Neural cell (in vitro differentiated cells): Measurements from ENCODE around the gene PTPRR. TPM values are rescaled to one million over a fixed set of nuclear protein-coding genes. Genes with fewer than 3 reads are reported as not detected.

Source experiments
- H2AFZ ChIP-seq: fragments of 200-600, 300-800 bp; sonication (generic), shearing (Covaris generic); 2 replicates; pipeline ENCODE4 v1.6.0; 2014; ENCODE audit warnings: low read depth, mild to moderate bottlenecking, antibody characterized with exemption, low read length, moderate library complexity
- H3F3A ChIP-seq: fragments of 200-600 bp; shearing (Covaris generic); 2 replicates; pipeline ENCODE4 v1.6.1; 2016; ENCODE audit warnings: mild to moderate bottlenecking, moderate library complexity, mixed read lengths, antibody characterized with exemption, low read length; ENCODE audit not compliant: insufficient read depth, poor library complexity, severe bottlenecking
- H3K27ac ChIP-seq: fragments of 200-600, 300-800 bp; sonication (generic), shearing (Covaris generic); 2 replicates; pipeline ENCODE4 v1.5.1; 2014; ENCODE audit warnings: mild to moderate bottlenecking, low read length, moderate library complexity
- H3K27me3 ChIP-seq: fragments of 300-800, 200-600 bp; sonication (generic), shearing (Covaris generic); 2 replicates; pipeline ENCODE4 v1.6.0; 2014; ENCODE audit warnings: mild to moderate bottlenecking, low read depth, low read length, moderate library complexity; ENCODE audit not compliant: insufficient read depth
- H3K36me3 ChIP-seq: fragments of 300-800, 200-600 bp; sonication (generic), shearing (Covaris generic); 2 replicates; pipeline ENCODE4 v1.5.1; 2014; ENCODE audit warnings: mild to moderate bottlenecking, antibody characterized with exemption, low read length, moderate library complexity; ENCODE audit not compliant: insufficient read depth
- H3K4me2 ChIP-seq: fragments of 300-800, 200-600 bp; sonication (generic), shearing (Covaris generic); 2 replicates; pipeline ENCODE4 v1.6.0; 2014; ENCODE audit warnings: mild to moderate bottlenecking, low read length
- H3K4me3 ChIP-seq: fragments of 300-800, 200-600 bp; sonication (generic), shearing (Covaris generic); 2 replicates; pipeline ENCODE4 v1.5.1; 2014; ENCODE audit warnings: mild to moderate bottlenecking, low read length, moderate library complexity
- H3K79me2 ChIP-seq: fragments of 200-600 bp; shearing (Covaris generic); replicated peaks from 2 replicates; pipeline ENCODE4 v1.6.0; 2014; ENCODE audit warnings: mild to moderate bottlenecking, low read length, moderate library complexity; ENCODE audit not compliant: insufficient read depth
- H3K9ac ChIP-seq: fragments of 300-800, 200-600 bp; sonication (generic), shearing (Covaris generic); 2 replicates; pipeline ENCODE4 v1.6.1; 2016; ENCODE audit warnings: mild to moderate bottlenecking, low read length, mixed read lengths
- H3K9me2 ChIP-seq: fragments of 200-600 bp; shearing (Covaris generic); 2 replicates; pipeline ENCODE4 v1.6.1; 2016; ENCODE audit warnings: mild to moderate bottlenecking, low read length, mixed read lengths; ENCODE audit not compliant: insufficient read depth
- H3K9me3 ChIP-seq: fragments of 200-600, 300-800 bp; sonication (generic), shearing (Covaris generic); 2 replicates; pipeline ENCODE4 v1.6.1; 2016; ENCODE audit warnings: mild to moderate bottlenecking, mixed run types, low read length, moderate library complexity, mixed read lengths
- H4K20me1 ChIP-seq: fragments of 200-600 bp; shearing (Covaris generic); 2 replicates; pipeline ENCODE4 v1.6.1; 2016; ENCODE audit warnings: mild to moderate bottlenecking, mixed run types; ENCODE audit not compliant: insufficient read depth
- EP300 ChIP-seq: fragments of 450-650 bp; conservative IDR thresholded peaks from 2 replicates; pipeline ENCODE4 v1.6.1; 2014; ENCODE audit warnings: antibody characterized with exemption, mild to moderate bottlenecking, moderate library complexity; ENCODE audit not compliant: poor library complexity, severe bottlenecking
- EZH2 ChIP-seq: fragments of 200-600, 300-800 bp; shearing (Covaris generic), sonication (generic); IDR thresholded peaks from 2 replicates; pipeline ENCODE4 v1.6.1; 2014; ENCODE audit warnings: antibody characterized with exemption, low read length, borderline replicate concordance, mild to moderate bottlenecking; ENCODE audit not compliant: insufficient read depth, poor library complexity, severe bottlenecking
- MXI1 ChIP-seq: fragments of 450-650 bp; conservative IDR thresholded peaks from 2 replicates; pipeline ENCODE4 v1.6.1; 2014; ENCODE audit warnings: antibody characterized with exemption, mild to moderate bottlenecking; ENCODE audit not compliant: poor library complexity, severe bottlenecking
- RAD21 ChIP-seq: fragments of 450-650 bp; conservative IDR thresholded peaks from 2 replicates; pipeline ENCODE4 v1.6.1; 2014; ENCODE audit warnings: antibody characterized with exemption, mild to moderate bottlenecking, moderate library complexity
- SMC3 ChIP-seq: fragments of 450-650 bp; conservative IDR thresholded peaks from 2 replicates; pipeline ENCODE4 v1.6.1; 2014; ENCODE audit warnings: antibody characterized with exemption, mild to moderate bottlenecking, moderate library complexity; ENCODE audit not compliant: poor library complexity
- TAF1 ChIP-seq: IDR thresholded peaks from 2 replicates; pipeline ENCODE4 v1.6.1; 2012; ENCODE audit warnings: low read depth
- polyA plus RNA-seq: library from polyadenylated mRNA; depleted of rRNA; stranded (reverse); fragments of >200 nt; gene quantifications from 2 replicates; pipeline ENCODE4 v1.2.3, GENCODE V29; 2014
- TF ChIP-seq, protein P1 (sequence below): IDR thresholded peaks from 2 replicates; pipeline ENCODE4 v1.6.1; 2012; ENCODE audit warnings: borderline replicate concordance

The PTPRR gene
- polyA plus RNA-seq, 1 donor from 2014 or later, result 2.2 TPM

DNA sequence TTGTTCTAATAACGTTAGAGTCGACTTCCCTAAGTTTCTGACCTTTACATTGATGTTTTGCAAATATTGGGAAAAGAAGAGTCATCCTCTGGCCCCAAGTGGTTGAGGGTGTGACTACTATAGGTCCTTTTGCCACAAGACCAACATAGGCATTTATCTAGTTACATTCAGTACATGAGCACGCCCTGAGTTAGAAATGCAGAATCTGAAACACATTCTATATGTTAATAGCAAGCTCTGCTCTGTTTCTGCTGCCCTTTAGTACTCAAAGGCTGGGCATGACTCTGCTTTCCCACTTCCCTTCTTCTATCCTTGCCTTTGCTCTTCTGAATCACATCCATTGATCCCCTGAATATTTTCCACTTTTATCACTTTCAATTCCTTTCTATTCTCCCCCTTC is 168.2 kb downstream of the PTPRR start:
- H3K36me3 ChIP-seq, result no peaks in the 10 kb centered on the region
- no peaks in the 10 kb centered on the region for H3K9me3 ChIP-seq
- H4K20me1 ChIP-seq, result no peaks in the 10 kb centered on the region
- TF ChIP-seq, protein P1, sequence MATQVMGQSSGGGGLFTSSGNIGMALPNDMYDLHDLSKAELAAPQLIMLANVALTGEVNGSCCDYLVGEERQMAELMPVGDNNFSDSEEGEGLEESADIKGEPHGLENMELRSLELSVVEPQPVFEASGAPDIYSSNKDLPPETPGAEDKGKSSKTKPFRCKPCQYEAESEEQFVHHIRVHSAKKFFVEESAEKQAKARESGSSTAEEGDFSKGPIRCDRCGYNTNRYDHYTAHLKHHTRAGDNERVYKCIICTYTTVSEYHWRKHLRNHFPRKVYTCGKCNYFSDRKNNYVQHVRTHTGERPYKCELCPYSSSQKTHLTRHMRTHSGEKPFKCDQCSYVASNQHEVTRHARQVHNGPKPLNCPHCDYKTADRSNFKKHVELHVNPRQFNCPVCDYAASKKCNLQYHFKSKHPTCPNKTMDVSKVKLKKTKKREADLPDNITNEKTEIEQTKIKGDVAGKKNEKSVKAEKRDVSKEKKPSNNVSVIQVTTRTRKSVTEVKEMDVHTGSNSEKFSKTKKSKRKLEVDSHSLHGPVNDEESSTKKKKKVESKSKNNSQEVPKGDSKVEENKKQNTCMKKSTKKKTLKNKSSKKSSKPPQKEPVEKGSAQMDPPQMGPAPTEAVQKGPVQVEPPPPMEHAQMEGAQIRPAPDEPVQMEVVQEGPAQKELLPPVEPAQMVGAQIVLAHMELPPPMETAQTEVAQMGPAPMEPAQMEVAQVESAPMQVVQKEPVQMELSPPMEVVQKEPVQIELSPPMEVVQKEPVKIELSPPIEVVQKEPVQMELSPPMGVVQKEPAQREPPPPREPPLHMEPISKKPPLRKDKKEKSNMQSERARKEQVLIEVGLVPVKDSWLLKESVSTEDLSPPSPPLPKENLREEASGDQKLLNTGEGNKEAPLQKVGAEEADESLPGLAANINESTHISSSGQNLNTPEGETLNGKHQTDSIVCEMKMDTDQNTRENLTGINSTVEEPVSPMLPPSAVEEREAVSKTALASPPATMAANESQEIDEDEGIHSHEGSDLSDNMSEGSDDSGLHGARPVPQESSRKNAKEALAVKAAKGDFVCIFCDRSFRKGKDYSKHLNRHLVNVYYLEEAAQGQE, result no peak
- TF ChIP-seq RAD21, result no peak
- TF ChIP-seq MXI1, result no peak
- no peak for TF ChIP-seq SMC3
- no peak for TF ChIP-seq TAF1
- H3K9me2 ChIP-seq, result no peaks in the 10 kb centered on the region
- H2AFZ ChIP-seq, result no peak overlapping the region
- H3K79me2 ChIP-seq, result no peaks in the 10 kb centered on the region
- no peak overlapping the region for H3K9ac ChIP-seq
- no peak overlapping the region for H3K4me2 ChIP-seq
- no peak overlapping the region for H3K4me3 ChIP-seq
- no peaks in the 10 kb centered on the region for H3K27me3 ChIP-seq
- no peaks in the 10 kb centered on the region for H3F3A ChIP-seq
- H3K27ac ChIP-seq, result no peak overlapping the region

- Histone ChIP-seq H3K27ac (no peak overlapping the region), H3K79me2 (no peaks in the 10 kb centered on the region), H3K36me3 (no peaks in the 10 kb centered on the region), H4K20me1 (no peaks in the 10 kb centered on the region), H3K4me2 (no peak overlapping the region), H3K9me2 (no peaks in the 10 kb centered on the region), H3K4me3 (no peak overlapping the region), H3F3A (no peaks in the 10 kb centered on the region), H3K27me3 (no peaks in the 10 kb centered on the region), H3K9ac (no peak overlapping the region), H2AFZ (no peak overlapping the region), H3K9me3 (no peaks in the 10 kb centered on the region)
- TF ChIP-seq MXI1 (no peak), RAD21 (no peak), EZH2 (no peak), EP300 (no peak), SMC3 (no peak), TAF1 (no peak)
- TF ChIP-seq, protein P1, result no peak
Measured at GRCh38 chr12:70749931-70750330, 170.6 kb downstream of the PTPRR start.
